Measurements from ENCODE around the gene CXCR2.

Gene CXCR2

DNA sequence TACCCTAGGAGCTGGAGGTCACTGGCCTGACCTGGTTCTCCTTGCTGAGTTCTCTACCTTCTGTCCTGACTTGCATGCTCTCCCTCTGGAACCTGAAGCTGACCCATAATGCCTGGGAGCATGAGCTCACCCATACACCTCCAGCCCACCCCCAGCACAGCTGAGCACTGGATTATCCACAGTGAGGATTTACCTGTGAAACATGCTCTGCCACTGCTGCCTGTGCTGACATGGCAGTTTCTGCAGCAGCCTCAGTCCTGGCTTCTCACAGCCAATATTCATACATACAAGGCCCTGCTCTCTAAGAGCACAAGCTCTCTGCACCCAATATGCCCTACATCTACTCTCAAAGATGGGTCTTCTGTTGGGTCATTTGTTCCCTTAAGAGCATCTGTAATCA, 5.0 kb downstream of the CXCR2 start:
- H3K4me3 ChIP-seq (ENCODE audit: low read depth, low read length): no peak overlapping the region
- DNase-seq (ENCODE audit: low read depth): no peak
- TF ChIP-seq, protein P1, sequence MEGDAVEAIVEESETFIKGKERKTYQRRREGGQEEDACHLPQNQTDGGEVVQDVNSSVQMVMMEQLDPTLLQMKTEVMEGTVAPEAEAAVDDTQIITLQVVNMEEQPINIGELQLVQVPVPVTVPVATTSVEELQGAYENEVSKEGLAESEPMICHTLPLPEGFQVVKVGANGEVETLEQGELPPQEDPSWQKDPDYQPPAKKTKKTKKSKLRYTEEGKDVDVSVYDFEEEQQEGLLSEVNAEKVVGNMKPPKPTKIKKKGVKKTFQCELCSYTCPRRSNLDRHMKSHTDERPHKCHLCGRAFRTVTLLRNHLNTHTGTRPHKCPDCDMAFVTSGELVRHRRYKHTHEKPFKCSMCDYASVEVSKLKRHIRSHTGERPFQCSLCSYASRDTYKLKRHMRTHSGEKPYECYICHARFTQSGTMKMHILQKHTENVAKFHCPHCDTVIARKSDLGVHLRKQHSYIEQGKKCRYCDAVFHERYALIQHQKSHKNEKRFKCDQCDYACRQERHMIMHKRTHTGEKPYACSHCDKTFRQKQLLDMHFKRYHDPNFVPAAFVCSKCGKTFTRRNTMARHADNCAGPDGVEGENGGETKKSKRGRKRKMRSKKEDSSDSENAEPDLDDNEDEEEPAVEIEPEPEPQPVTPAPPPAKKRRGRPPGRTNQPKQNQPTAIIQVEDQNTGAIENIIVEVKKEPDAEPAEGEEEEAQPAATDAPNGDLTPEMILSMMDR (IDR thresholded peaks at IDR 0.05; ENCODE audit: control insufficient read depth, extremely low read depth, insufficient read depth): no peak

DNA sequence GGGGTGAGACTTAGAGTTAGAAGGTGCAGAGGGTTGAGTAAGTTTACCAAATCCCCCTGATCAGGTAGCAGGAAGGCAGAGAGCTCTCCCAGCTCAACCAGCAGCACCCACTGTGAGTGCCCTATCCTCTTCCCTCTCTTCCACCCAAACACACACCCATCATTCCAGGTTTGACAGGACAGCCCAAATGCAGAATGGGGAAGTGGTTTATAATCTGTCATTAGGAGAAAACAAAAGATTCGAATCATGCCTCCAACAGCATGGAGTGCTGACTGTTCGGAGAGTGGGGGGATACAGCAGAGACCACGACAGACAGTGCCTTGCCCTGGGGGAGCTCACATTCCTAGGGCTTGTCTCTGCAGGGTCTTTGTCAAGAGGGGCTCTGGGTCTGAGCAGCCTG, 11.7 kb downstream of the CXCR2 start:
- no peak for DNase-seq (ENCODE audit: low read depth)
- TF ChIP-seq, protein P1 (IDR thresholded peaks at IDR 0.05; ENCODE audit: control insufficient read depth, extremely low read depth, insufficient read depth): no peak
- H3K4me3 ChIP-seq (ENCODE audit: low read depth, low read length): no peak overlapping the region

DNA sequence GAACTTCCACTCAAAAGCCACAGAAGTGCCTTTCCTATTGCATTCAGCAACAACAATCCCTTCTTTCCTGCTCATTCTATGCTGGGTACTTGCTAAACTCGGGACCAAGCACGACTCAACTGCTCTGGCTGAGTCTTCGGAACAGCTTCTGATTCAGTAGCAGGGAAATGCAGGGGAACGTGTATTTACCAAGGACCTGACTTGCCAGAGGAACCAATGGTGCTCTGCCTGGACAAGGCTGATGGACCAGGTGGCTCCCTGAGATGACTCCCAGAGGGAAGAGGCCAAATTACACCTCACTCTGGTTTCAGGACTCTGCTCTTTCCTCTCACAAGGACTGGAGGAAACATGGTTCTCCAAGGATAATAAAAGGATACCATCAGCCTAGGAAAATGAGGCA, 12.2 kb downstream of the CXCR2 start:
- no peak for DNase-seq (ENCODE audit: low read depth)
- TF ChIP-seq, protein P1 (IDR thresholded peaks at IDR 0.05; ENCODE audit: control insufficient read depth, extremely low read depth, insufficient read depth): no peak
- no peak overlapping the region for H3K4me3 ChIP-seq (ENCODE audit: low read depth, low read length)

DNA sequence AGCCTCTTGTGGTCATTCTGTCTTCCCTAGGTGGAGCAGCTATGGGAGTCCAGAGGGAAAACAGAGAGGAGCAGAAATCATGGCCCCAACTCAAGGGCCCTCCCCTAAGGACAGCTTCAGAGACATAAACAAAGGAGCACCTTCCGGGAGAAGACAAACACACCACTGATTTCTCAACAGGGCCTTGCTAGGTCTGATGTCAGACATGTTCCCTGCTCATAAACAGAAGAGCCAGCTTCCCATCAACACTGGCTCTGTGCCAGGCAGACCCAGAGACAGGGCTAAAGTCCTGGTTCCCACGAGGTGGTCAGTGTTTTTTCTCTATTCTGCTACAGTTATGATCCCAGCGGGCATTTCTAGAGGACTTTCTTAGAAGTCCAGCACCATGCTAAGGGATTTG, 19.3 kb downstream of the CXCR2 start:
- no peak overlapping the region for H3K4me3 ChIP-seq (ENCODE audit: low read depth, low read length)
- DNase-seq (ENCODE audit: low read depth): no peak
- TF ChIP-seq, protein P1 (IDR thresholded peaks at IDR 0.05; ENCODE audit: control insufficient read depth, extremely low read depth, insufficient read depth): no peak

DNA sequence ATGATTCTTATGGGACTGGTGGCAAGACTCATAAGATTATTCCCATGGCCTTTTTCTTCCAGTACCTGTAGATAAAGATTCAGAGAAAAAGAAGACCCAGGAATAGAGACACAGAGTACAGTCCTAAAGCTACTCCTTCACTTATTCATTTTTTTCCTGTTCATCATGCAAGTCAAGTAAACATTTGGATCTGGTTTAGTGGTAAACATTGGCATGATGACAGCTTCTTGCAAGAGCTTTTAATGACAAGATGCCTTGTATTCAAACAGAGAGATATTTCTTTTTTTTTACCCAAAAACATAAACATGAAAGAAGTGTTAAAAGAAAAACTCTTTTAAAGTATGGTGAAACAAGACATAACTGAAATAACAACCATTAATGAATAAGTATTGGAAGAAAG, 20.2 kb downstream of the CXCR2 start:
- DNase-seq (ENCODE audit: low read depth): peak; percentile 47
- no peak overlapping the region for H3K4me3 ChIP-seq (ENCODE audit: low read depth, low read length)
- TF ChIP-seq, protein P1 (IDR thresholded peaks at IDR 0.05; ENCODE audit: control insufficient read depth, extremely low read depth, insufficient read depth): no peak

DNA sequence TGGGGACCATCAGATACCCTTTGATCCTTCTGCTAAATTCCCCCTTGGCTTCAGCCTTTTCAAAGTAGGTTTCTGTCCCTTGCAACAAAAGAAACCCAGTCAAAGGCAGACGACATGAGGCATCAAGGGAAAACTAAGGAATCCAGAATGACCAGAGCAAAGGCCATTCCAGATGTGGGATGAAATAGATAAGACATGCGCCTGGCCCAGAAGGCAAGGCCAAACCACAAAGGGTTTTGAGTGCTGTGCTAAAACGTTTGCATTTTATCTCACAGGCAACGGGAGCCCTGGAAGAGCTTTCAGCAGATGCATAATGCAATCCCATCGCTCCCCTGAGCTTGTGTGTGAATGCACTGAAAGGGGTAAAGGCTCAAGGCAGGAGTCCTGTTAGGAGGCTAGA, 23.3 kb downstream of the CXCR2 start:
- TF ChIP-seq, protein P1 (IDR thresholded peaks at IDR 0.05; ENCODE audit: control insufficient read depth, extremely low read depth, insufficient read depth): no peak
- no peak overlapping the region for H3K4me3 ChIP-seq (ENCODE audit: low read depth, low read length)
- no peak for DNase-seq (ENCODE audit: low read depth)

DNA sequence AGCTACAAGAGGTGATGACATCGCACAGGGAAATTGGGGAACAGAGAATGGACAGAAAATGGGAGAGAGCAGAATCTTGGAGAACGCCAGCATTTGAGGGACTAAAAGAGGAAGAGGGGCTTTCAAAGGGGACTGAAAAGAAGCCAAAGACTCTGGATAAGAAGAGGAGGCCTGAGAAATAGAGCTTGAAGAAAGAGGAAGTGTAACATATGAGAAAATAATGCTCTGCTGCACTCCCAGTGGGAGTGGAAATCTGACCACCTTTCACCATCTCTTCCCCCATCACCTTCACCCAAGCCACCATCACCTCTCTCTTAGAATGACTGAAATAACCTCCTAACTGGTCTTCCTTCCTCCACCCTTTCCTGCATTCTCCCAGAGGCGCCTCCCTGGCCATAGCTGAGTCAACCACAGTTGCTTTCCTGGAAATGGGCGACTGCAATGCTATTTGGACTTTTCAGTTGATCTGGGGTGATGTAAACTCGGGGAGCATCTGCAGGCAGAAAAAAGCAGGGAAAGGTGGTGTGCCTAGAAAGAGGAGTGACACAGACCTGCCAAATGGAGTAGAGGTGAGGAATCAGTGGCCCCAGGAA, 24.1 kb downstream of the CXCR2 start:
- no peak overlapping the region for H3K4me3 ChIP-seq (ENCODE audit: low read depth, low read length)
- no peak for DNase-seq (ENCODE audit: low read depth)
- TF ChIP-seq, protein P1 (IDR thresholded peaks at IDR 0.05; ENCODE audit: control insufficient read depth, extremely low read depth, insufficient read depth): no peak
